Measurements from ENCODE around the gene NCAM1.

Gene NCAM1

DNA sequence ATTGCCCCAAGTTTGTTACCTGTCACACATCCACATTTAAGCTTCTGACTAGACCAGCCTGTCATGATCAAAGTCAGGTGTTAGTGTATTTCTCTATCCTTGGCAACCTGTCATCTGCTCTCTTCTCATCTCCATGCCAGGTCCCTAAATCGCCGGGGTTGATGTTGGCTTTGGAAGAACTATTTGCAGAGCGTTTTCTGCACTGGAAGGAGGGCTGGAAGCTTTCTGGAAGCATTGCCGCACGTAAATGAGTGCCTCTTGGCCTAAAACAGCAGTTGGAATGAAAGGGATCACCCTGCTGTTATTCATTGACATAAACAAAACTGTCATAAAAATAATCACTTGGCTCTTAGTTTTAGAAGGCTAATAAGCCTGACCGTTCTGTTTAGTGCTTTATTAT, 354.6 kb downstream of the NCAM1 start:
- Histone ChIP-seq H3K4me3 (replicated peaks; ENCODE audit: insufficient read depth, low read length) (no peak overlapping the region), H3K27me3 (ENCODE audit: insufficient read depth, poor library complexity, severe bottlenecking) (no peaks in the 10 kb centered on the region), H3K27ac (replicated peaks) (no peak overlapping the region)
- no peak for TF ChIP-seq GABPA (IDR thresholded peaks at IDR 0.05; ENCODE audit: low read depth)
- DNase-seq (ENCODE audit: low read depth in 1 of 2, low spot score in 1 of 2): no peak

- DNase-seq (ENCODE audit: low read depth in 1 of 2, low spot score in 1 of 2): no peak
- H3K4me3 ChIP-seq (replicated peaks; ENCODE audit: insufficient read depth, low read length): no peak overlapping the region
- TF ChIP-seq SPI1 (IDR thresholded peaks at IDR 0.05; ENCODE audit: borderline replicate concordance, low read depth) (no peak), GABPA (IDR thresholded peaks at IDR 0.05; ENCODE audit: low read depth) (no peak), POLR2AphosphoS5 (IDR thresholded peaks at IDR 0.05; ENCODE audit: low read depth) (no peak), CTCF (IDR thresholded peaks at IDR 0.05; ENCODE audit: insufficient read depth, low read length) (no peak), REST (IDR thresholded peaks at IDR 0.05; ENCODE audit: insufficient replicate concordance, low read depth) (no peak)
- H3K27me3 ChIP-seq (ENCODE audit: insufficient read depth, poor library complexity, severe bottlenecking): no peaks in the 10 kb centered on the region
- H3K27ac ChIP-seq (replicated peaks): no peak overlapping the region
Observed at GRCh38 chr11:113316256-113316655, 355.0 kb downstream of the NCAM1 start.

DNA sequence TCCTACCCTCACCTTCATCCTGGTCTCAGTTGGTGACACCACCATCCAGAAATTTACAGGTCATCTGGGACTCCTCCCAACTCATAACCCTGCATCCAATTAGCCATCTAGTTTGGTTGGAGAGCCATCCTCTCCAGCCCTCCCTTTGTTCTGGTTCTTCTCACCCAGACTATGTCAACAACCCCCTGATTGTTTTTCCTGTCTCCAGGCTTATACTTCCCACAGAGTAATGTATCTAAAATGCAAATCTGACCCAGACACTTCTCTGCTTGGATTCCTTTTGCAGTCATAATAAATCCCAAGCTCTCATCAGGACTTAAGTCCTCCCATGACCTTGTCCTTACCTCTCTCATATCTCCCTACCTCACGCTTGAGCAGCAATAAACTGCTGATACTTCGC, 356.1 kb downstream of the NCAM1 start:
- Histone ChIP-seq H3K27ac (replicated peaks) (no peak overlapping the region), H3K27me3 (ENCODE audit: insufficient read depth, poor library complexity, severe bottlenecking) (no peaks in the 10 kb centered on the region), H3K4me3 (replicated peaks; ENCODE audit: insufficient read depth, low read length) (no peak overlapping the region)
- no peak for DNase-seq (ENCODE audit: low read depth in 1 of 2, low spot score in 1 of 2)
- no peak for TF ChIP-seq POLR2AphosphoS5 (IDR thresholded peaks at IDR 0.05; ENCODE audit: low read depth)

DNA sequence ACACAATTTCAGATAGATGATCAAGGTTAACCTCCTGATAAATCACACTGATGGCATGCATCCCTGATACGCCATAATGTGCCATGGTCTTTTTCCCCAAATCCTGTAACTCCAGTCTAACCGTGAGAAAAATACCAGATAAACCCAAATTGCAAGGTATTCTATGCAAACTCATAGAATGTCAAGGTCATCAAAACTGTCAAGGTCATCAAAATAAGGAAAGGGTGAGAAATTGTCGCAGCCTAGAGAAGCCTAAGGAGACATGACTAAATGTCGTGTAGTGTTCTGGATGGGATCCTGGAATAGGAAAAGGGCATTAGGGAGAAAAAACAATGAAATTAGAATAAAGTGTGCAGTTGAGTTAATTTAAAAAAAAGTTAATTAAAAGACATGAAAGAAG, 357.9 kb downstream of the NCAM1 start:
- H3K27me3 ChIP-seq (ENCODE audit: insufficient read depth, poor library complexity, severe bottlenecking): no peaks in the 10 kb centered on the region
- no peak for DNase-seq (ENCODE audit: low read depth in 1 of 2, low spot score in 1 of 2)
- no peak for TF ChIP-seq POLR2AphosphoS5 (IDR thresholded peaks at IDR 0.05; ENCODE audit: low read depth)
- TF ChIP-seq GABPA (IDR thresholded peaks at IDR 0.05; ENCODE audit: low read depth): no peak
- no peak for TF ChIP-seq SPI1 (IDR thresholded peaks at IDR 0.05; ENCODE audit: borderline replicate concordance, low read depth)
- TF ChIP-seq CTCF (IDR thresholded peaks at IDR 0.05; ENCODE audit: insufficient read depth, low read length): no peak
- TF ChIP-seq REST (IDR thresholded peaks at IDR 0.05; ENCODE audit: insufficient replicate concordance, low read depth): no peak

DNA sequence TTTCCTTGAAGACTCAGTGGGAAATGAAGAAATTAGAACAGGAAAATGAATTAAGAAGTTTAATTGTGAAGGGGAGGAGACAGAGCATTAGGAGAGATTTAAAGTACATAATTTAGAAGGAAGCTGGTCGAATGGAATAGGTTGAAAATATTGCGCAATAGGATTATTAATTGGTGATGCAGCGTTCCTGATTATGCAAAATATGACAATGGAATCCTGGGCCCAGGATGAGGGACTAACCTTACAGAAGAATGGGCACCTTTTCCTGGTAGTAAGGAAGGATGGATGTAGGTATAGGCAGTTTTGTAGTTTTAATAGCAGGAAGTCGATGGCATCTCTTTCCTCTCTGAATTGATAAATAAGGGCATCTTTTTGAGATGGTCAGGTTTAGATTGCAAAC, 360.9 kb downstream of the NCAM1 start:
- TF ChIP-seq REST (IDR thresholded peaks at IDR 0.05; ENCODE audit: insufficient replicate concordance, low read depth): no peak
- no peak for TF ChIP-seq CTCF (IDR thresholded peaks at IDR 0.05; ENCODE audit: insufficient read depth, low read length)
- no peak for TF ChIP-seq GABPA (IDR thresholded peaks at IDR 0.05; ENCODE audit: low read depth)
- no peak for TF ChIP-seq SPI1 (IDR thresholded peaks at IDR 0.05; ENCODE audit: borderline replicate concordance, low read depth)
- no peak for TF ChIP-seq POLR2AphosphoS5 (IDR thresholded peaks at IDR 0.05; ENCODE audit: low read depth)
- no peak for DNase-seq (ENCODE audit: low read depth in 1 of 2, low spot score in 1 of 2)
- Histone ChIP-seq H3K27ac (replicated peaks) (no peak overlapping the region), H3K27me3 (ENCODE audit: insufficient read depth, poor library complexity, severe bottlenecking) (no peaks in the 10 kb centered on the region), H3K4me3 (replicated peaks; ENCODE audit: insufficient read depth, low read length) (no peak overlapping the region)

More for the DNA sequence above, 357.9 kb downstream of the NCAM1 start:
- Histone ChIP-seq H3K27ac (replicated peaks) (no peak overlapping the region), H3K4me3 (replicated peaks; ENCODE audit: insufficient read depth, low read length) (no peak overlapping the region)

Data from HL-60 (cell line).